Head of caudate nucleus (tissue), 42 donors: Measurements from ENCODE around the gene POU4F1.

Experiments
- DNase-seq, 42 donors: peaks; one replicate each; pipeline versions ENCODE4 v3.0.0 to v3.0.0-alpha.2; 2020 to 2021; ENCODE audit warnings: mixed read lengths in 7 of 42
- intact Hi-C: fragments of 100-400 bp; cut with DNase I; formaldehyde crosslinking; loops from one replicate; pipeline ENCODE4 v1.15.0; 2022

The POU4F1 gene

GRCh38 chr13:78608688-78609463 lies 5.5 kb upstream of the POU4F1 start:
- intact Hi-C loops, result loop anchor here (10.0 kb wide), 1 partner anchor 46 kb away; the partner anchor contains the start of gene OBI1

GRCh38 chr13:78608252-78608687 lies 4.9 kb upstream of the POU4F1 start:
- DNase-seq, result no peak
- intact Hi-C loops, result loop anchor here (10.0 kb wide), 1 partner anchor 47 kb away; the partner anchor contains the start of gene OBI1

More at GRCh38 chr13:78608688-78609463, 5.5 kb upstream of the POU4F1 start:
- no peak for DNase-seq

- DNase-seq, result no peak
- intact Hi-C loops, result loop anchor here (10.0 kb wide), 1 partner anchor 47 kb away; the partner anchor contains the start of gene OBI1
Observed at GRCh38 chr13:78607409-78608251, 4.3 kb upstream of the POU4F1 start.

- no peak for DNase-seq
- intact Hi-C loops, result loop anchor here (10.0 kb wide), 1 partner anchor 48 kb away; the partner anchor contains the start of gene OBI1
Observed at GRCh38 chr13:78606471-78607408, 3.4 kb upstream of the POU4F1 start.

- intact Hi-C loops, result loop anchor here (10.0 kb wide), 1 partner anchor 50 kb away; the partner anchor contains the start of gene OBI1
- DNase-seq, result no peak
Observed at GRCh38 chr13:78604782-78605611, 1.6 kb upstream of the POU4F1 start.

GRCh38 chr13:78602561-78603239 lies 652 bp downstream of the POU4F1 start:
- intact Hi-C loops, result loop anchor here (10.0 kb wide), 1 partner anchor 52 kb away; the partner anchor contains the start of gene OBI1
- no peak for DNase-seq

- intact Hi-C loops, result loop anchor here (10.0 kb wide), 1 partner anchor 53 kb away; the partner anchor contains the start of gene OBI1
- DNase-seq, result no peak
Observed at GRCh38 chr13:78601874-78602560, 1.3 kb downstream of the POU4F1 start.

GRCh38 chr13:78601124-78601873 lies 2.1 kb downstream of the POU4F1 start:
- intact Hi-C loops, result loop anchor here (10.0 kb wide), 1 partner anchor 54 kb away; the partner anchor contains the start of gene OBI1

GRCh38 chr13:78600280-78600883 lies 3.0 kb downstream of the POU4F1 start:
- DNase-seq, result no peak
- intact Hi-C loops, result loop anchor here (10.0 kb wide), 1 partner anchor 54 kb away; the partner anchor contains the start of gene OBI1

More at GRCh38 chr13:78601124-78601873, 2.1 kb downstream of the POU4F1 start:
- no peak for DNase-seq

GRCh38 chr13:78599645-78600279 lies 3.6 kb downstream of the POU4F1 start:
- DNase-seq, result no peak
- intact Hi-C loops, result loop anchor here (10.0 kb wide), 1 partner anchor 55 kb away; the partner anchor contains the start of gene OBI1

- intact Hi-C loops, result no loop called here
- no peak for DNase-seq
Observed at GRCh38 chr13:78598966-78599644, 4.2 kb downstream of the POU4F1 start.

GRCh38 chr13:78598116-78598781 lies 5.1 kb downstream of the POU4F1 start:
- intact Hi-C loops, result no loop called here

GRCh38 chr13:78597602-78597932 lies 5.8 kb downstream of the POU4F1 start:
- intact Hi-C loops, result no loop called here
- no peak for DNase-seq

More at GRCh38 chr13:78598116-78598781, 5.1 kb downstream of the POU4F1 start:
- no peak for DNase-seq
